GM06990 (cell line): ENCODE data around the gene CEP162.

Experiments used
- DNase-seq: peaks from one replicate; pipeline ENCODE4 v3.0.0-alpha.2; 2011; ENCODE audit not compliant: insufficient read length; ENCODE audit errors: extremely low read depth
- H3K27me3 ChIP-seq: replicated peaks from 2 replicates; pipeline ENCODE4 v1.6.0; 2011; ENCODE audit warnings: low read length; ENCODE audit not compliant: control insufficient read depth, insufficient read depth
- H3K36me3 ChIP-seq: 2 replicates; pipeline ENCODE4 v1.5.1; 2011; ENCODE audit warnings: low read length; ENCODE audit not compliant: control insufficient read depth, insufficient read depth
- H3K4me3 ChIP-seq: replicated peaks from 2 replicates; pipeline ENCODE4 v1.5.1; 2011; ENCODE audit warnings: low read depth, mild to moderate bottlenecking, control low read depth, low read length
- CTCF ChIP-seq: IDR thresholded peaks from 2 replicates; pipeline ENCODE4 v1.5.1; 2011; ENCODE audit warnings: low read length, control low read depth, mild to moderate bottlenecking, inconsistent platforms; ENCODE audit not compliant: insufficient read depth, poor library complexity, severe bottlenecking

The CEP162 gene

GRCh38 chr6:84074988-84075781 is 152.3 kb downstream of the CEP162 start:
- no peak for DNase-seq

More at GRCh38 chr6:84074988-84075781, 152.3 kb downstream of the CEP162 start:
- no peaks in the 10 kb centered on the region for H3K27me3 ChIP-seq
- H3K36me3 ChIP-seq, result no peaks in the 10 kb centered on the region
- H3K4me3 ChIP-seq, result no peak overlapping the region
- no peak for TF ChIP-seq CTCF
